CMK (cell line): ENCODE results near the gene VSTM2B.

Source experiments
- DNase-seq: peaks from one replicate; pipeline ENCODE4 v3.0.0-alpha.2; 2010; ENCODE audit warnings: low read depth

VSTM2B gene

GRCh38 chr19:29497241-29497640 is 28.6 kb upstream of the VSTM2B start:
- no peak for DNase-seq

- no peak for DNase-seq
Measured at GRCh38 chr19:29497686-29498436, 27.9 kb upstream of the VSTM2B start.

- DNase-seq: no peak
Measured at GRCh38 chr19:29499261-29499920, 26.4 kb upstream of the VSTM2B start.

GRCh38 chr19:29499921-29500590 is 25.7 kb upstream of the VSTM2B start:
- DNase-seq: no peak

- DNase-seq: no peak
Measured at GRCh38 chr19:29501816-29502580, 23.8 kb upstream of the VSTM2B start.

- DNase-seq: no peak
Measured at GRCh38 chr19:29502581-29502850, 23.3 kb upstream of the VSTM2B start.

- no peak for DNase-seq
Measured at GRCh38 chr19:29503140-29503758, 22.5 kb upstream of the VSTM2B start.

GRCh38 chr19:29503785-29504184 is 22.0 kb upstream of the VSTM2B start:
- DNase-seq: no peak

GRCh38 chr19:29504454-29504853 is 21.3 kb upstream of the VSTM2B start:
- no peak for DNase-seq

- no peak for DNase-seq
Measured at GRCh38 chr19:29505097-29505824, 20.5 kb upstream of the VSTM2B start.

GRCh38 chr19:29506619-29506911 is 19.2 kb upstream of the VSTM2B start:
- DNase-seq: no peak

GRCh38 chr19:29507081-29507860 is 18.5 kb upstream of the VSTM2B start:
- DNase-seq: no peak

GRCh38 chr19:29508181-29508580 is 17.6 kb upstream of the VSTM2B start:
- no peak for DNase-seq

- DNase-seq: no peak
Measured at GRCh38 chr19:29509456-29509855, 16.3 kb upstream of the VSTM2B start.

GRCh38 chr19:29510701-29511265 is 15.0 kb upstream of the VSTM2B start:
- no peak for DNase-seq

- DNase-seq: no peak
Measured at GRCh38 chr19:29511768-29512167, 14.0 kb upstream of the VSTM2B start.

GRCh38 chr19:29512748-29513147 is 13.0 kb upstream of the VSTM2B start:
- DNase-seq: no peak

GRCh38 chr19:29514525-29515232 is 11.1 kb upstream of the VSTM2B start:
- DNase-seq: no peak

GRCh38 chr19:29515233-29515619 is 10.6 kb upstream of the VSTM2B start:
- DNase-seq: no peak
